Lung microvascular endothelial cell (primary cell): ENCODE measurements around the gene IRAG1. TPM values are rescaled to one million over a fixed set of nuclear protein-coding genes. Genes with fewer than 3 reads are reported as not detected.

ENCODE experiments used
- DNase-seq, 2 donors: peaks; one replicate each; pipeline versions ENCODE4 v3.0.0 to v3.0.0-alpha.2; 2010; ENCODE audit warnings: low read depth in 2 of 2
- total RNA-seq: library from RNA; depleted of rRNA; stranded (reverse); fragments of >200 nt; gene quantifications from 2 replicates; pipeline ENCODE4 v1.2.1, GENCODE V29; 2014

IRAG1 gene
- total RNA-seq, 1 donor from 2014 or later, result 0.79 TPM

DNA sequence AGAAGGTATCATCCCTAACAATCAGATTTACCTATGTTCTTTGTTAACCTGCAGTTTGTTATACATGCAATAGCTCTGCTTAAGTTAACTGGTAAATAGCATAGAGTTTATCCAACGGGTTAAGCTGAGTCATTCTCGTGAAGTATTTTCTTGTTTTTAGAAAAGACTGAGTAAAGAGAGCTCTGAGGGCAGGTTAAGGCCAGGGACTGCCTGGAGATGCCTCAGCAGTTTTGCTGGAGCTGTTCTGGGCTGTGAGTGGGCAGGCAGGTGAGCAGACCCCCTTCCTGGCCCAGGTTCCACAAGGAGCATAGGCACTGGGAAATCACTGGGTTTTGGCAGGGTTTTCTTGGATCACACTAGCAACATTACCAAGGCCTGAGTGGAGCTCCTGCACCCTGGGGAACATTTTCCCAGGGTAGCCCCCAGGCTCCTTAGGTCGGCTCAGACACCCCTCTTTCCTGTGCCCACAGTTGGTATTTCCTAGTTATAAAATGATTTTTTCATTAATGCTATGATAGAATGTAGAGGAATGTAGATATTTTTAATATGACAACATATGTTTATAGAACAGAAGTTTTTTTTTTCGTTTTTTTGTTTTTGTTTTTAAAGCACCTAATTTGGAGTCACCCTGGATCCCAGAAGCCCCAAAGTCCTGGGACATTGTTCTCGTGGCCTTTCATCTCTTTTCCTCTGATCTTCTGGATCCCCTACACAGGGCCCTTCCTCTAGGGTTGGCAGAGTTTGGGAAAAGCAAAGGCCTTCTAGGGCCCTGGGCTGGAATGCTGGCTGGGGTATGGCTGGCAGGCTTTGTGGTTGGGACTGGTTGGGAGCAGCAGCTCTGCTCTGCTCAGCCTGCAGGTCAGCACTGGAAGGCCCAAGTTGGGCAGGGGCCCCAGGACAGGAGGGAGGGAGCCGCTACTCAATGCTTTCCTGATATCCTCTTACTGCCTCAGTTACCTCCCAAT, 26.7 kb downstream of the IRAG1 start:
- no peak for DNase-seq

DNA sequence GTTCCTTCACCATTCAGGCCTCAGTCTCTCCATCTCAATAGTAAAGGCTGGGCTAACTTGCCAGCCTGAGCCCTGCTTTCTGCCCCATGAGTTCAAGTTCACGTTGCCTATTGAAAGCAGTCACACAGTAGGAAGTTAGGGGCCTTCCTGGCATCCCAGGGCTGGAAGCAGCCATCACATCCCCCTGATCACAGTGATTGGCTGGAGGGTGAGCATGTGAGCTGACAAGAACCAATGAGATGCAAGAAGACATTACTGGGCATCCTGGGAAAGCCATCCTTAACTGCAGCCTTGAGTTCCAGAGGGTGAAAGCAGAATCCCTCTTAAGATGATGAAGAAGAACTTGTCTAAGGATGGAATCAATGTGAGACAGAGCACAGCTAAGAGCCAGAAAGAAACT, 29.1 kb downstream of the IRAG1 start:
- DNase-seq, result no peak

DNA sequence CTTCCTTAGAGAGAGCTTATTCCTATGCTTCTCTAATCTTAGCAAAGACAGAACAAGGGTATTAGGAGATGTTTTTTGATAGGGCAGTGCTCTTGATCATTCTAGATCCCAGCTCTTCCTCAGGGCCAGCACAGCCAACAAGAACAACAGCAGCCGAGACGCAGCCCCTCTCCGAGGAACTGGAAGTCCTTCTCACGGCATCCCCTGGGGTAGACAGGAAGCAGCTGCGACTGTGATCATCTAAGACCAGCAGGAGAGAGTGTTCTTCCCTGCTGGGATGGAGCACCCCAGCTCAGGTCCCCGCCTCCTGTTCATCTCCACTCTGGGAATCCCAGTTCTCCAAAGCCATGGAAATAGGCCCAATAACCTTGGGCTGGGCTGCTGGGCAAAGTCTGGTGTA, 29.6 kb downstream of the IRAG1 start:
- peak in 1 of 2 donors; percentile 73 for DNase-seq

DNA sequence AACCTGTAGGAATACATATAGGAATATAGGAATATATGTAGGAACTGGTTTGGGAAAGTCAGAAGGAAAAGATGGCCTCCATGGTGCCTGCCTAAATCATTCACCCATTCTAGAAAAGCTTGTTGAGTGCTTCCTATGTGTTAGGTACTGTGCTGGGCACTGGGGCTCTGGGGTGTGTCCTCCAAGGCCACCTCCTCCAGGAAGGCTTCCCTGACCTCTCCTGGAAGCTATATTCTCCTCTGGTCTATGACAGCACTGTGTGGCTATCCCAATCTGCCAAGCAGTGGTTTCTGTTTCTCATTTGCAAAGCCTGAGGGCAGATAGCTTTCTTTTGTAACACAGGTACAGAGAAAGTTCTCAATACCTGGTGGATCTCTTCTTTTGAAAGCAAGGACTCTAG, 30.2 kb downstream of the IRAG1 start:
- DNase-seq, result no peak

DNA sequence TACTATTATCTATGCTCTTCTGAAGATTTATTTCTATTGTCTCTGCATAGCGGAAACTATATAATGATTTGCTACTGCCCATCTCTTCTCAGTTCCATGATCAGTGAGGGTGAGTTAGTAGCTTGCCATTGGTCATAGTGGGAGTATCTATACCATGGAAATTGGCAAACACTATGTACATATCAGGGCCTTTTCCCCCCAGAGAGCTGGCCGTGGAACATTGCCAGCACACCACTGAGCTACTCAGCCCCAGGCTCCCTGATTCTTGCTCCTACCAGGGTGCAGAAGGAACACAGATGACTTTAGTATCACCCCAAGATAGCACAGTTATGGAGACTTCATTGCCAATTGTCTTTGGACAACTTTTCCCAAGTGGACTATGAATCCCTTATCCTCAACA, 33.2 kb downstream of the IRAG1 start:
- no peak for DNase-seq

DNA sequence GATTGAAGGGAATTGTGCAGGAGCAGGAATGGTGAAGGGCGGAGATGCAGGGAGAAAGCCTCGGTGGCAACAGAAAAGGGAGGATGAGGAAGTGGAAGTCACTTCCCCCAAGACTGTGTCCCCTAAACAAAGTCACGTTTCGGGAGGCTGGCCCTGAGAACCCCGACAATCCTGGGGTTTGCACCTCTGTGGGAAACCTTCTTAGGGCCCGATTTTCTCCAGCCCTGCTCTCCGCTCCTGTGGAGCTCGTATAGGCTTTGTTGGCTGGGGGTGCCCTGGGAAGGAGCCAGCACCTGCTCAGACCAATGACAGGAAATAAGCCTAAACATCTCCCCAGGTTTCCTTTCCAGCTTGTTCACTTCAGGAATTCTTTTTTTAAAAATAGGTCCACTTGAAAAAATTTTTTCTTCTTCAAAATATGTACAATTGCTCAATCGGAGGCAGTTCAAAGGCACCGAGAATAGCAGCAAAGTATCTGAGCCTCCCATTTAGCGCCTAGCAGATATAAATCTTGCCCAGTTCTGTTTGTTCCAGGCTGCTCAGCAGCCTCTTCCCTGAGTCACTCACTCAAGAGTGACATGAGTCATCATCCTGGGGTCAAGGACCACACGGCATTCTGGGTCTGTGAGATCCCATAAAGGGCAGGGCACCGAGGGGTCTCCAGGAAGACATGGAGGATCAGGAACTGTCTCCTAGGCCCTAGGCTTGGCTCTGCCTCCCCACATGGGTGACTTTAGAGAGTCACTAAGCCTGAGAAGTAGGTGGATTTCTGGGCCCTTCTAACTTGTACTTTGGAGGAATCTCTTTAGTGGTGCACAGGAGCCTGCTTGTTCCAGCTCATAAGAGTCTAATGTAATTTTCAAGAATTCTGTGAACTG, 34.0 kb downstream of the IRAG1 start:
- DNase-seq, result peak; percentile 43 to 92

DNA sequence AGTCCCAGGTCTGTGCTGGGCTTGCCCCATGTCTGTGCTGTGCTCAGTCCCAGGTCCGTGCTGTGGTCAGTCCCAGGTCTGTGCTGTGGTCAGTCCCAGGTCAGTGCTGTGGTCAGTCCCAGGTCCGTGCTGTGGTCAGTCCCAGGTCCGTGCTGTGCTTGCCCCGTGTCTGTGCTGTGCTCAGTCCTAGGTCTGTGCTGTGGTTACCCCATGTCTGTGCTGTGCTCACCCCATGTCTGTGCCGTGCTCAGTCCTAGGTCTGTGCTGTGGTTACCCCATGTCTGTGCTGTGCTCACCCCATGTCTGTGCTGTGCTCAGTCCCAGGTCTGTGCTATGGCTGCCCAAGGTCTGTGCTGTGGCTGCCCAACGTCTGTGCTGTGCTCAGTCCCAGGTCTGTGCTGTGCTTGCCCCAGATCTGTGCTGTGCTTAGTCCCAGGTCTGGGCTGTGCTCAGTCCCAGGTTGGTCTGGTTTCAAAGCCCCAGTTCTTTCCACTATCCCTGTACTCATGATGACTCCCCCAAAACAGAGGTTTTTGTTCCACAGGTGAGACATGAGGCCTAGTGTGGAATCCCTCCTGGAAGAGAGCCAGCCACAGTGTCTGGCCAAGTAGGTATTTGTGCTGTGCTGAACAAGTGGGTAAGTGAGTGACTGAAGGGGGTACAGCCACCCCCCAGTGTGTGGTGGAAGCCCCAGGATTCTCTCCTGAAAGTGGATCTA, 34.8 kb downstream of the IRAG1 start:
- DNase-seq, result no peak

DNA sequence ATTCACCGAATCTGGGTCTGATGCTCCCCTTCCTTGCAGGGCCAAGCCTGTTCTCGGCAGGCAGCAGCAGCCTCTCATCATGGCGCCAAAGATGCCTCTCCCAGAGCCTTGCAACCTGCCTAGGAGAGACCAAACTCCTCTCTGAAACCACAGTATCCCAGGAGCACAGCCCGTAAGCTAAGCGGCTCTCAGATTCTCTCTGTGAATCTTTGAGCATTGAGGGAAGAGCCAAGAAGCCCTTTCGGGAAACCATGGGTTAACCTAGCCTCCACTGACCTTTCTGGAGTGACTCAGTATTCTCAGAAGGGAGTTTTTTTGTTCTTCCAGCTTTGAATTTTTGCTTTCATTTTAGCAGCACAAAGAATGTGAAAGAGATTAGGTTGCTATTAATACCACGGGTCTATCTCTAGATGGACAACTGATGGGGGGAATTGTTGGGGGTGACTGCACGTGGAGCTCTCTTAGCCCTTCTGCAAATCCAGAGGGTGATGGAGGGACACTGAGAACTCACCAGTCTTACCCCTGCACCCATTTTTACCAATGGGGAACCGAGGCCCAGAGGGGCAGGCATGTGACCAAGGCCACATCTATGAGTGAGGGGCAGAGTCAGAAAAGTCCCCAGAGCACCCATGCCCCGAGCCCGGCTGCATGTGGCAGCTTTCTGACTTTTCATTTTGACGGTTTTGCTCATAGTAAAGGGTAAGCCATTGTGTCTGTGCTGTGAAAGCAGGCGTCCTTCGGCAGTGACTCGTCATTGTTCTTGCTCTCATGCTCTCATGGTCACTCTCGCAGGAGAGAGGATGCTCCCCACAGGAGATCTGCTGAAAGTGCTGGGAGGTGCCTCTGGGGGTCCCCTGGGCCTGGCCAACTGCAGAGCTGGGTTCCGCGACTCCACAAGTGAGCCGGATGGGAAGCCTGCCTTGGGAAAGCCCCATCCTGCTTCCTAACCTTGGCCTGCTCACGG, 36.0 kb downstream of the IRAG1 start:
- peak; percentile 35 to 71 for DNase-seq

DNA sequence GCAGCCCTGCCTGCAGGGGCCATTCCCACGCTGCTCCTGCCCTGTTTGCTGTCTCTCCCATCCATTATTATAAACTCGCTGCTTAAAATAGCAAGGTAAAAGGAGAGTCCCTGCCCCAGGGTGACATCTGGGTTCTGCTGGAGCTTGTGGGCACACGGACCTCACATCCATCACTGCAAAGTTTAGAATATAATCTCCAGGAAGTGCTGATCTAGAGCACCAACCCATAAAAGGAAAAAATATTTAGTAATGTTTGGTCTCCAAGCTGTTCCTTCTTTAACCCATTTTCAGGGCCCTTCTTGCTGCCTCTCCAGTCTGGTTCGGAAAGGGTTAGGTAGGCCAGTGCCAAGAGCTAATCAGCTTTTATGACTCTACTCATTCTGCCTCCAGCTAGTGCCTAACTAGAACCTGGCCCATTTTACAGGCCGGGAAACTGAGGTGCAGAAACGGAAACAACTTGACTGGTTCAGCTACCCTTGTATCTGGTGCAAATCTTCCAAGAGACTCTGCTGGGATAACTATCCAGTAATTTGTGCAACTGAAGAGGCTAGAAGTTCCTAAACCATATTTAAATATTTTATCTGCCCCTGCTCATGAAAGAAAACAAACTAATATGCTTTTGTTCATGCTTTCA, 37.5 kb downstream of the IRAG1 start:
- no peak for DNase-seq

DNA sequence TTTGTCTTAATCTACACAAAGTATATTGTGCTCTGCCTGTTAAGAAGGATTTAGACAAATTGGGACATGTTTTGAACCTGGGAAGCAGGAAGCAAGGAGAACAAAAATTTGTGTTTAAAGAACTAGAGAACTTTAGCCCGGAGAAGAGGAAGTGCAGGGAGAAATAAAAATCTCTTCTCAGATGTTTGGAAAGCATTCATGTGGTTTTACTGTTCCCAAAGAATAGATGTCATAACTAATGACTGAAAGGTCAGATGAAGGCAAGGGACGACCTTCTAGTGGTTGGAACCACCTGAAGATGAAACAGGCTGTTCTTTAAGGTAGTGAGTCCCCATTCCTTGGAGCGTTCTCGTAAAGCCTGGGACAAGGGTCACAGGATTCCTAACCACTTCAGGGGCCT, 38.3 kb downstream of the IRAG1 start:
- DNase-seq, result no peak

DNA sequence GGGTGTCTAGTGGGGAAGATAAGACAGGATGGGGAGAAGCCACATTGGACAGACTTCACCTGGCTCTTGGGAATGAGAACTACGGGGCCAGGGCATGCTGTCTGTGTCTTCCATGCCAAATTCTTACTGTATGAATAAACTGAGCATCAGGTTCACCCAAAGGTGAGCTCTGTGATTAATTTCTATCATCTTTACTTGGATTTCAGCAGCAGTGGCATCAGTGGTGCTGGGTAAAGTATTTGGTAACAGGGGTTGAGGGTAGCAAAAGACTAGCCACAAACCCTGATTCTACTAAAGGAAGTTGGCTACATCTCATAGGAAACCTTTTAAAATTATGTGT, 38.8 kb downstream of the IRAG1 start:
- DNase-seq, result no peak

DNA sequence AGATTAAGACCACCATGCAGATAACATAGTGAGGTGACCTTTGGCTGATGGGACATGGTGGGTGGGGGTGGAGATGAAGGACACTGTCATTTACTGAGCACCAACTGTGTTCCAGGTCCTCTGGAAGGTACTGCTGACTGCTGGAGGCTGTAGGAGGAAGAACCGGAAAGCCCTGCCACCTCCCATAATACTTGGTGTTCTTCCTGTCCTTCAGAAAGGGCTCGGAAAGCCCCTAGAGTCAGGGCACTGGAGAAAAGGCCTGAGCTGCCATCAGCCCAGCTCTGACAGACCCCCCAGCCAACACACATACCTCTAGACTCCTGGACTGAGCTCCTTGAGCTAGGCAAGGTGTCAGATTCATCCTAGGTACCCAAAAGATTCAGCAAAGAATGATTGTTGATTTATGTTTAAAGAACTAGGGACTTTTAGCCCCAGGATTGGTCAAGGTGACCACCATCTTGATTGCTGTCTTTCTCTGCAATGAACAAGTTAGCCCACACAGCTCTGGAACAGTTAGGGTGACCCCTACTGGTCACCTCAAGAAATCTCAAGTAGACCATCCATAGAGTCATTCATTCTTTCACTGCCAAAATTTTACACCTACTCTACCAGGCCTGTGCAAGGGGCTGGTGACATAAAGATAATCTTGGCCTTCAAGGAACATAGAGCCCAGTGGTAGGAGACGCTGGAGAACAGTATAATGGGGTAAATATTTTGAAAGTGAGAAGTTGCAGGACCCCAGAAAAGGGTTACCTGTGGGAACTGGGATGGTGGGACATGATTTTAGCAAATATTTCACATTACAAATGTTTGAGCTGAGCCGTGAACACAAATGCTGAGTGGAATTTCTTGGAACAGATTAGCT, 39.4 kb downstream of the IRAG1 start:
- peak; percentile 84 to 85 for DNase-seq

DNA sequence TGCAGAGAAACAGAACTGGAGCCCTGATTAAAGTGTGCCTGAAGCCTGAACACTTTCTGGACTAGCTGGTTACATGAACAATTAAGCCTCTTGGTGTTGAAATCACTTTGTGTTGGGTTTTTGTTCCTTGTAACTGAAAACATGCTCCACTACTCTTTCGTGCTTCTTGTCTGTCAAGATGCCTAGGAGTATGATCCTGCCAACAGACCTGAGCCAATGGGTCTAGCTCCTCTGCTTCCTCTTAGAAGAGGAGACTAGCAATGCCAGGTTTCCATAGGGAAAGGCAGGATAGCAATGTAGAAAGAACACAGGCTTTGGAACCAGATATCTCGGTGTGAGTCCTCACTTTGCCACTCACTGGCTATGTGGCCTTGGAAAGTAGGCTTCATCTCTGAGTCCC, 40.3 kb downstream of the IRAG1 start:
- DNase-seq, result no peak

DNA sequence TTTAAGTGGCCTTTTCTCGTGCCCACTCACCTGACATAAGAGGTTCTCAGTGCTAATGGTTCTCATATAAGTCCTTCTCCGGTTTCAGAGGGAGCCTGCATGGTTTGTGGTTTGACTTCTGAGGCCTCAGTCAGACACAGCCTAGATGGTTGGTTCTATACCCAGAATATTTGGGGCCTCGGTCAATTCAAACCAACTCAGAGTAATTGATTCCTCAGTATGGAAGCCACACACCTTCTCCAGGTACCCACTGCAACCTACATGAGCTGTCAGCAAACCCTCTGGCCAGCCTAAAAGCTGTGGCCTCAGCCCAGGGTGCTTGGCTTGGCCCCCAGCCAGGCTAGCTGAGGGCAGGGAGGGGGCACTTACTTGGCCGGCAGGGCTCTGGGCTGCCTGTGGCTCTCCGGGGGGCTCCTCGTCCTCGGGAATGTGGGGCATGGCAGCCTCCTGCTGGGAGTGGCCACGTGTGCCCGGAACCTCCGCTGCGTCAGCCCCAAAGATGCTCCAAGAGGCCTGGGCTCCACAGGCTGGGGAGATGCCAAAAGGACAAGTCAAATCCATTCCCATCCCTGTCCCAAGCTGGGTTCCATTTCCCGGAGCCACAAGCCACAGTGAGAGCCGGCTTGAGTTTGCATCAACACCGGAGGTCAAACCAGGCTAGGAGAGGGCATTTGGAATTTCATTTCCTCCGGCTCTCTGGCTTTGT, 41.7 kb downstream of the IRAG1 start:
- DNase-seq, result no peak

DNA sequence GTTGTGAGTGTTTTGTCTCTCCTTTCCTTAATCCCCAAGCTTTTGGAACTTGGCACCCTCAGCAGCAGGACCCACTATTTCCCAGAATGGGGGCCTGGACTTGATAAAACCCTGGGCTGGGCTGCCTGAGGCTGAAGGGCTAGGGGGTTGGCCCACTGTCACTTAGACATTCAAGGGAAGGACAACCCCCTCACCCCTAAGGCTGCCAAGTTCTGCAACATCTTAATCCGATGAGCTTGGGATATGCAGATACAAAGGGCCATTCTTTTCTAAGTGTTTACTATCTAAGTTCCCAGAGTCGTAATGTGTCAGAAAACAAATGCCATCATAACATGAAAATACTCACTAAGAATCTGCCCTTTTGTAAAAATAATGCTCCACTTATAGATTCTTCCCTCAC, 42.9 kb downstream of the IRAG1 start:
- DNase-seq, result no peak

DNA sequence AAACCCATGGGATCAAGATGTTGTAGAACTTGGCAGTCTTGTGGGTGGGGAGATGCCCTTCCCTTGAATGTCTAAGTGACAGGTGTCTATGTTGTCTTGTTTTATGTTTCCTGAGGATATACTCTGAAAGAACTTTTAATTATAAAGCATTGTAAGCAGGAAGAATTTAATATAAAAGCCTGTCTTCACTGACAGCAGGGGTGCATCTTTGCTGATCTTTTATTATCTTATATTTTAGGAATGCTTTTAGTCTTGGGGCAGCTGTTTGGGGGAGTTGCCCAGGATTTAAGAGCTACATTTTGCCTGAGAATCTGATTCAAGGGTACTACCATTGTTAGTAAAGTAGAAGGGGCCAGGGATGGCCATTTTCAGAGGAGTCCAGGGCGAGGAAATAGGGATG, 43.4 kb downstream of the IRAG1 start:
- DNase-seq, result no peak

DNA sequence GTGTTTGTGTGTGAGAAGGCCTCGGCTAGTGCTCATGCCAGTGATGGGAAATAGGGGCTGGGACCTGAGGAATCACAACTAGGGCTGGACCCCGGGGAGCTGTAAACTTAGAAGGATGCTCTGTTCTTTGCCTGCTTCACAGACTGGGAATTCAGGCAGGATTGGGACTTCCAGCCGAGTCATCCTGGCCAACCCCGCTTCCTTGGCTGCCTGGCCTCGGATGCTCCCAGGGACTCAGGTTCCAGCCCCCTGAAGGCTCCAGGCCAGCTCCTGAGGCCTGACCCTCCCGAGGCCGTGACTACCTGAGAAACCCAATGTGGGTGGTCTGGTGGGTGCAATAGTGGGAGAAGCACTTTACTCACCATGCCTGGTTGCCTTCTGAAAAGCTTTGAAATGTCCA, 44.7 kb downstream of the IRAG1 start:
- no peak for DNase-seq

DNA sequence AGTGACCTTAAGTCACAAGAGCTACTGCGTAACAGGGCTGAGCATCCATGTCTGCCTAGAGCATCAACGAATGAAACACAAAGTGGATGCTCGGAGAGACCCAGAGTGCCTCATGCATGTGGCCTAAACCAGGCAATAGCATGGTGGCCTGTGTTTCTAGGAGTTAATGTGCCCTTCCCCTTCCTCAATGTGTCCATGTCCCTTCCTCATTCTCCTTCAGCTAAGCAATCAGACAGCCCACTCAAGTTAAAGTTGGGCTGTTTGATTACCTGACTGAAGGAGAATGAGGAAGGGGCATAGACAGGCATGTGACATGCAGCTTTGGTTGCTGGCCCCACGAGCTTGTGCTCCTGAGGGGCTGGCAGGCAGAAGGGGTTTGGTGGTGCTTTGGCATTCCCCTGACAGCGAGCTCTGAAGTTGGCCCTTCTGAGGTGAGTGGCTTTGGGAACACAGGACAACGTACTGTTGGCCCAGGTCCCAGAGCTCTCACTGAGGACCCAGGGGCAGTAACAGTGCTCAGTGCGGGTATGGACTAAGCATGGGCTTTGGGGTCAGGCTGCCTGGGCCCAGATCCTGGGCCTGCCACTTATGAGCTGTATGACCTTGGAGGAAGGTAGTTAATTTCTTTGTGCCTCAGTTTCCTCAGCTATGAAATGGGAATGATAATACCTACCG, 46.7 kb downstream of the IRAG1 start:
- no peak for DNase-seq
